GM19468 (cell line): ENCODE data around the gene EVI5.
"Not testable (repeated sequence)": the region's sequence is repeated elsewhere in the genome, so short reads cannot be mapped to it uniquely, and the experiment has no call there.

ENCODE experiments used
- ATAC-seq: cut with Tn5 transposase; IDR thresholded peaks from one replicate; pipeline ENCODE4 v1.9.1; 2021; ENCODE audit warnings: mild to moderate bottlenecking, moderate library complexity, moderate number of reproducible peaks; ENCODE audit not compliant: unreplicated experiment; ENCODE audit errors: extremely low read depth

EVI5 gene

GRCh38 chr1:92795166-92795565 is 10.3 kb upstream of the EVI5 start:
- no peak for ATAC-seq

- ATAC-seq = no peak
These were observed 7.5 kb upstream of the EVI5 start for GRCh38 chr1:92792340-92792782.

- ATAC-seq = no peak
These were observed 6.7 kb upstream of the EVI5 start for GRCh38 chr1:92791487-92792066.

GRCh38 chr1:92790867-92791266 is 6.0 kb upstream of the EVI5 start:
- no peak for ATAC-seq

GRCh38 chr1:92790081-92790480 is 5.2 kb upstream of the EVI5 start:
- no peak for ATAC-seq

GRCh38 chr1:92786111-92786901 is 1.4 kb upstream of the EVI5 start:
- ATAC-seq = no peak

- no peak for ATAC-seq
These were observed 778 bp downstream of the EVI5 start for GRCh38 chr1:92784021-92784638.

GRCh38 chr1:92783550-92783949 is 1.4 kb downstream of the EVI5 start:
- not testable (repeated sequence) for ATAC-seq

GRCh38 chr1:92778376-92778775 is 6.5 kb downstream of the EVI5 start:
- ATAC-seq = no peak

- no peak for ATAC-seq
These were observed 10.5 kb downstream of the EVI5 start for GRCh38 chr1:92774407-92774806.

- ATAC-seq = not testable (repeated sequence)
These were observed 11.2 kb downstream of the EVI5 start for GRCh38 chr1:92773749-92774148.

GRCh38 chr1:92769856-92770255 is 15.1 kb downstream of the EVI5 start:
- no peak for ATAC-seq

GRCh38 chr1:92768915-92769314 is 16.0 kb downstream of the EVI5 start:
- ATAC-seq = no peak

GRCh38 chr1:92768296-92768695 is 16.6 kb downstream of the EVI5 start:
- ATAC-seq = no peak

GRCh38 chr1:92764116-92764515 is 20.8 kb downstream of the EVI5 start:
- ATAC-seq = no peak

GRCh38 chr1:92762355-92762754 is 22.6 kb downstream of the EVI5 start:
- ATAC-seq = no peak

GRCh38 chr1:92759361-92759760 is 25.5 kb downstream of the EVI5 start:
- no peak for ATAC-seq

GRCh38 chr1:92756537-92756936 is 28.4 kb downstream of the EVI5 start:
- ATAC-seq = no peak

GRCh38 chr1:92755541-92756461 is 29.1 kb downstream of the EVI5 start:
- ATAC-seq = no peak

- ATAC-seq = no peak
These were observed 30.2 kb downstream of the EVI5 start for GRCh38 chr1:92754719-92755050.
